Lower leg skin (tissue), 4 donors: Measurements from ENCODE around the gene ZKSCAN5. TPM values are rescaled to one million over a fixed set of nuclear protein-coding genes. Genes with fewer than 3 reads are reported as not detected.
A peak's percentile ranks its signal among the peaks of the same experiment; 100 is the strongest.

Experiments used
- DNase-seq, 2 donors: peaks; one replicate each; pipeline ENCODE4 v3.0.0-alpha.2; 2019; ENCODE audit warnings: low spot score in 2 of 2
- H3K4me3 ChIP-seq: fragments of 200-600 bp; sonication (generic); 2 replicates; pipeline ENCODE4 v1.5.1; 2017; ENCODE audit warnings: mild to moderate bottlenecking, low read depth; ENCODE audit not compliant: poor library complexity, severe bottlenecking
- CTCF ChIP-seq, 3 donors: fragments of 450-650 bp; IDR thresholded peaks; one replicate each; pipeline ENCODE4 v1.5.1; 2016; ENCODE audit warnings: antibody characterized with exemption in 3 of 3, mild to moderate bottlenecking in 3 of 3, moderate library complexity in 2 of 3
- POLR2A ChIP-seq, 2 donors: fragments of 450-650 bp; IDR thresholded peaks; one replicate each; pipeline ENCODE4 v1.6.1; 2016 to 2017; ENCODE audit warnings: antibody characterized with exemption in 2 of 2, mild to moderate bottlenecking in 1 of 2, moderate library complexity in 1 of 2
- WGBS, 2 donors: methylation state at CpG; one replicate each; pipeline ENCODE4 v1.1.5; 2018; 5-methylcytosine and 5-hydroxymethylcytosine counted together
- intact Hi-C: fragments of 100-400 bp; cut with DNase I; formaldehyde crosslinking; loops from one replicate; pipeline ENCODE4 v1.15.0; 2023; ENCODE audit warnings: low total_unique reads
- total RNA-seq, 4 donors: library from RNA; depleted of rRNA; stranded (reverse); fragments of >200 nt; gene quantifications; one replicate each; pipeline ENCODE4 v1.1.0, GENCODE V29; 2016

Gene ZKSCAN5
- total RNA-seq, 4 donors from 2014 or later: 3.9 to 6.7 (median 5.7) TPM

GRCh38 chr7:99559175-99559915, 54.9 kb downstream of the ZKSCAN5 start:
- H3K4me3 ChIP-seq: peak overlapping the region; percentile 95
- intact Hi-C loops: no loop called here
- WGBS, 2 donors: 17 to 18% methylated on average over 31 of the region's 31 CpGs
- no peak for DNase-seq
- TF ChIP-seq POLR2A (IDR thresholded peaks at IDR 0.05): no peak
- TF ChIP-seq CTCF (IDR thresholded peaks at IDR 0.05): no peak

GRCh38 chr7:99560834-99561736, 56.6 kb downstream of the ZKSCAN5 start:
- 70 to 74% methylated on average over 7 of the region's 7 CpGs for WGBS, 2 donors
- TF ChIP-seq POLR2A (IDR thresholded peaks at IDR 0.05) (no peak), CTCF (IDR thresholded peaks at IDR 0.05) (no peak)
- H3K4me3 ChIP-seq: no peak overlapping the region
- intact Hi-C loops: no loop called here
- no peak for DNase-seq

GRCh38 chr7:99561737-99562051, 57.2 kb downstream of the ZKSCAN5 start:
- intact Hi-C loops: no loop called here
- DNase-seq: no peak
- WGBS, 2 donors: 67 to 74% methylated on average over 2 of the region's 2 CpGs
- no peak overlapping the region for H3K4me3 ChIP-seq
- TF ChIP-seq POLR2A (IDR thresholded peaks at IDR 0.05) (no peak), CTCF (IDR thresholded peaks at IDR 0.05) (no peak)

- WGBS, 2 donors: 71 to 75% methylated on average over 9 of the region's 9 CpGs
- no peak overlapping the region for H3K4me3 ChIP-seq
- no peak for DNase-seq
- TF ChIP-seq POLR2A (IDR thresholded peaks at IDR 0.05) (no peak), CTCF (IDR thresholded peaks at IDR 0.05) (no peak)
- intact Hi-C loops: no loop called here
Observed at GRCh38 chr7:99562114-99562784, 57.8 kb downstream of the ZKSCAN5 start.

- intact Hi-C loops: no loop called here
- H3K4me3 ChIP-seq: no peak overlapping the region
- TF ChIP-seq POLR2A (IDR thresholded peaks at IDR 0.05): no peak
- TF ChIP-seq CTCF (IDR thresholded peaks at IDR 0.05): no peak
- 15 to 19% methylated on average over 2 of the region's 2 CpGs for WGBS, 2 donors
- DNase-seq: peak in 1 of 2 donors; percentile 59
Observed at GRCh38 chr7:99562832-99563231, 58.4 kb downstream of the ZKSCAN5 start.
